NB4 (cell line): ENCODE results near the gene COL1A2.

Experiments used
- DNase-seq: peaks from one replicate; pipeline ENCODE4 v3.0.0; 2010; ENCODE audit warnings: low read depth
- H3K4me3 ChIP-seq: one replicate; pipeline ENCODE4 v1.5.1; 2011; ENCODE audit warnings: mild to moderate bottlenecking, low read depth, low read length, moderate library complexity
- CTCF ChIP-seq: IDR thresholded peaks from one replicate; pipeline ENCODE4 v1.5.1; 2012; ENCODE audit warnings: low read depth, low read length
- MAX ChIP-seq: IDR thresholded peaks from 2 replicates; pipeline ENCODE4 v1.6.1; 2011; ENCODE audit warnings: low read depth, low read length
- MYC ChIP-seq: IDR thresholded peaks from 2 replicates; pipeline ENCODE4 v1.6.1; 2011; ENCODE audit warnings: low read depth, low read length
- POLR2A ChIP-seq: IDR thresholded peaks from 2 replicates; pipeline ENCODE4 v1.6.1; 2011; ENCODE audit warnings: mild to moderate bottlenecking; ENCODE audit not compliant: insufficient read length; ENCODE audit errors: extremely low read depth

Gene COL1A2

GRCh38 chr7:94394437-94395140, at the start of gene COL1A2:
Gene COL1A2, plus strand, starts transcription at chr7:94394895. Its CDS starts 137 bp downstream, at chr7:94395032.
- no peak within 1 kb of the TSS for H3K4me3 ChIP-seq
- no peak for DNase-seq
- TF ChIP-seq CTCF (no peak), POLR2A (no peak), MAX (no peak), MYC (no peak)

- TF ChIP-seq CTCF (no peak), POLR2A (no peak), MYC (no peak), MAX (no peak)
- no peak for DNase-seq
Measured at GRCh38 chr7:94345907-94346306, 48.8 kb upstream of the COL1A2 start.

GRCh38 chr7:94348142-94348541, 46.6 kb upstream of the COL1A2 start:
- DNase-seq = no peak
- no peak for TF ChIP-seq POLR2A
- no peak for TF ChIP-seq MYC
- no peak for TF ChIP-seq MAX
- no peak for TF ChIP-seq CTCF
- H3K4me3 ChIP-seq = no peak overlapping the region

More at GRCh38 chr7:94345907-94346306, 48.8 kb upstream of the COL1A2 start:
- H3K4me3 ChIP-seq = no peak overlapping the region

GRCh38 chr7:94350734-94351133, 44.0 kb upstream of the COL1A2 start:
- no peak overlapping the region for H3K4me3 ChIP-seq
- TF ChIP-seq POLR2A = no peak
- no peak for TF ChIP-seq CTCF
- TF ChIP-seq MAX = no peak
- no peak for TF ChIP-seq MYC
- DNase-seq = no peak

GRCh38 chr7:94351703-94352102, 43.0 kb upstream of the COL1A2 start:
- no peak for TF ChIP-seq POLR2A
- TF ChIP-seq MYC = no peak
- TF ChIP-seq CTCF = no peak
- no peak for TF ChIP-seq MAX
- H3K4me3 ChIP-seq = no peak overlapping the region
- no peak for DNase-seq
